ENCODE results near the gene ISLR.

- no peak for TF ChIP-seq CTCF (IDR thresholded peaks at IDR 0.05; ENCODE audit: poor library complexity, severe bottlenecking)
- no peak for TF ChIP-seq EZH2 (IDR thresholded peaks at IDR 0.05; ENCODE audit: borderline replicate concordance, insufficient read depth, low read length, poor library complexity, severe bottlenecking)
- no peak for TF ChIP-seq TAF1 (IDR thresholded peaks at IDR 0.05; ENCODE audit: low read depth)
- no peak for TF ChIP-seq EP300 (conservative IDR thresholded peaks at IDR 0.05; ENCODE audit: poor library complexity, severe bottlenecking)
- TF ChIP-seq, protein P1, sequence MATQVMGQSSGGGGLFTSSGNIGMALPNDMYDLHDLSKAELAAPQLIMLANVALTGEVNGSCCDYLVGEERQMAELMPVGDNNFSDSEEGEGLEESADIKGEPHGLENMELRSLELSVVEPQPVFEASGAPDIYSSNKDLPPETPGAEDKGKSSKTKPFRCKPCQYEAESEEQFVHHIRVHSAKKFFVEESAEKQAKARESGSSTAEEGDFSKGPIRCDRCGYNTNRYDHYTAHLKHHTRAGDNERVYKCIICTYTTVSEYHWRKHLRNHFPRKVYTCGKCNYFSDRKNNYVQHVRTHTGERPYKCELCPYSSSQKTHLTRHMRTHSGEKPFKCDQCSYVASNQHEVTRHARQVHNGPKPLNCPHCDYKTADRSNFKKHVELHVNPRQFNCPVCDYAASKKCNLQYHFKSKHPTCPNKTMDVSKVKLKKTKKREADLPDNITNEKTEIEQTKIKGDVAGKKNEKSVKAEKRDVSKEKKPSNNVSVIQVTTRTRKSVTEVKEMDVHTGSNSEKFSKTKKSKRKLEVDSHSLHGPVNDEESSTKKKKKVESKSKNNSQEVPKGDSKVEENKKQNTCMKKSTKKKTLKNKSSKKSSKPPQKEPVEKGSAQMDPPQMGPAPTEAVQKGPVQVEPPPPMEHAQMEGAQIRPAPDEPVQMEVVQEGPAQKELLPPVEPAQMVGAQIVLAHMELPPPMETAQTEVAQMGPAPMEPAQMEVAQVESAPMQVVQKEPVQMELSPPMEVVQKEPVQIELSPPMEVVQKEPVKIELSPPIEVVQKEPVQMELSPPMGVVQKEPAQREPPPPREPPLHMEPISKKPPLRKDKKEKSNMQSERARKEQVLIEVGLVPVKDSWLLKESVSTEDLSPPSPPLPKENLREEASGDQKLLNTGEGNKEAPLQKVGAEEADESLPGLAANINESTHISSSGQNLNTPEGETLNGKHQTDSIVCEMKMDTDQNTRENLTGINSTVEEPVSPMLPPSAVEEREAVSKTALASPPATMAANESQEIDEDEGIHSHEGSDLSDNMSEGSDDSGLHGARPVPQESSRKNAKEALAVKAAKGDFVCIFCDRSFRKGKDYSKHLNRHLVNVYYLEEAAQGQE (IDR thresholded peaks at IDR 0.05; ENCODE audit: borderline replicate concordance) = no peak
- no peak for TF ChIP-seq POLR2AphosphoS5 (IDR thresholded peaks at IDR 0.05)
- no peak for TF ChIP-seq SMC3 (conservative IDR thresholded peaks at IDR 0.05; ENCODE audit: poor library complexity)
These were observed 48.8 kb upstream of the ISLR start for GRCh38 chr15:74124759-74125158.

Measured in neural cell (in vitro differentiated cells).